Measurements from ENCODE around the gene FLAD1.

GRCh38 chr1:155000726-155001424, 17.7 kb downstream of the FLAD1 start:
- TF ChIP-seq POLR2A (IDR thresholded peaks at IDR 0.05) (peak; percentile 67 to 88), CTCF (IDR thresholded peaks at IDR 0.05) (no peak)
